ENCODE results near the gene PNMA8B. TPM values are rescaled to one million over a fixed set of nuclear protein-coding genes. Genes with fewer than 3 reads are reported as not detected.

Gene PNMA8B
- total RNA-seq, 2 experiments from 2014 or later = 0.14 to 0.19 TPM

DNA sequence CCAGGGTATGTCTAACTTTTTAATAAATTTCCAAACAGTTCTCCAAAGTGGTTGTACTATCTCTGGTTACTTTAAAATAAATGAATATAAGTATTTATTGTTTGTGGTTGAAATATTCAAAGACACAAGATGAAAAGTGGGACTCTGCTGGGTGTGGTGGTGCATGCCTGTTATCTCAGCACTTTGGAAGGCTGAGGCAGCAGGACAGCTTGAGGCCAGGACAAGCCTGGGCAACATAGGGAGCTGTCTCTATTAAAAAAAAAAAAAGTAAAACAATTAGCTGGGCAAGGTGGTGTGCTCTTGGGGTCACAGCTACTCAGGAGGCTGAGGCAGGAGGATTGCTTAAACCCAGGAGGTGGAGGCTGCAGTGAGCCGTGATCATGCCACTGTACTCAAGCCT, 34.7 kb downstream of the PNMA8B start:
- peaks cover 4 to 6% of the 10 kb centered on the region in 2 experiments for H3K27me3 ChIP-seq (ENCODE audit: control insufficient read depth in 1 of 2, insufficient read depth in 2 of 2, low read length in 2 of 2)
- DNase-seq = no peak
- intact Hi-C loops (cut with DNase I, micrococcal nuclease) = no loop called here
- Mint-ChIP-seq H3K9me3 (no peaks in the 10 kb centered on the region), H3K27ac (no peak overlapping the region), H3K27me3 (peaks cover 49% of the 10 kb centered on the region), H3K4me3 (no peak overlapping the region), H3K36me3 (ENCODE audit: low read depth) (no peaks in the 10 kb centered on the region), H3K4me1 (ENCODE audit: low read depth) (no peaks in the 10 kb centered on the region)
- TF ChIP-seq CTCF (IDR thresholded peaks at IDR 0.05) = no peak
- ChIA-PET POLR2A (no interaction called here), CTCF (interaction anchor here (0.5 kb wide), 1 partner anchor 379 kb away, joined by 5 read pairs; no protein-coding TSS in a partner anchor)
- H3K4me3 ChIP-seq (ENCODE audit: low read length) = no peak overlapping the region
- no peak for ATAC-seq (ENCODE audit: poor library complexity)
- no peaks in the 10 kb centered on the region for H3K4me1 ChIP-seq (ENCODE audit: insufficient read depth, low read length)
- H3K27ac ChIP-seq (ENCODE audit: low read depth in 1 of 2, low read length in 2 of 2) = no peak overlapping the region
- no peaks in the 10 kb centered on the region for H3K9me3 ChIP-seq (ENCODE audit: control insufficient read depth in 1 of 2, insufficient read depth in 1 of 2, low read length in 2 of 2)
- H3K36me3 ChIP-seq (ENCODE audit: insufficient read depth, low read length) = no peaks in the 10 kb centered on the region

DNA sequence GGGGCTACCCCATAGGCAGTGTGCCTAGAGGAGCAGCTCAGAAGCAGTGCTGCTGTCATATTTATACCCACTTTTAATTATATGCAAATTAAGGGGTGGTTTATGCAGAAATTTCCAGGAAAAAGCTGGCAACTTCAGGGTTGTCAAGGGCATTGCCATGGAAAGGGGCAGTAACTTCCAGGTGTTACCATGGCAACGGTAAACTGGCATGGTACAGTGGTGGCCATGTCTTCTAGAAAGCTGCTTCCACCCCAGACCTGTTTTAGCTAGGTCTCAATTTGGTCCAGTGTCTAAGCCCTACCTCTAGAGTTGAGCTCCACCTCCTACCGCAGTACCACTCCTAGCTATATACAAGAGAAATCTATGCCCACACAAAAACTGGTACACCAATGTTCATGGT, 35.6 kb downstream of the PNMA8B start:
- Histone ChIP-seq H3K4me1 (ENCODE audit: insufficient read depth, low read length) (no peaks in the 10 kb centered on the region), H3K27ac (ENCODE audit: low read depth in 1 of 2, low read length in 2 of 2) (no peak overlapping the region), H3K36me3 (ENCODE audit: insufficient read depth, low read length) (no peaks in the 10 kb centered on the region), H3K9me3 (ENCODE audit: control insufficient read depth in 1 of 2, insufficient read depth in 1 of 2, low read length in 2 of 2) (no peaks in the 10 kb centered on the region), H3K27me3 (ENCODE audit: control insufficient read depth in 1 of 2, insufficient read depth in 2 of 2, low read length in 2 of 2) (peaks cover 4 to 6% of the 10 kb centered on the region in 2 experiments), H3K4me3 (ENCODE audit: low read length) (no peak overlapping the region)
- no peak for TF ChIP-seq CTCF (IDR thresholded peaks at IDR 0.05)
- Mint-ChIP-seq H3K36me3 (ENCODE audit: low read depth) (no peaks in the 10 kb centered on the region), H3K4me1 (ENCODE audit: low read depth) (no peaks in the 10 kb centered on the region), H3K4me3 (no peak overlapping the region), H3K27ac (no peak overlapping the region), H3K9me3 (no peaks in the 10 kb centered on the region), H3K27me3 (peaks cover 50% of the 10 kb centered on the region)
- ATAC-seq (ENCODE audit: poor library complexity) (no peak), DNase-seq (no peak)
- CTCF ChIA-PET = no interaction called here
- POLR2A ChIA-PET = no interaction called here
- intact Hi-C loops (cut with DNase I, micrococcal nuclease) = no loop called here

GRCh38 chr19:46456930-46457329, 38.7 kb downstream of the PNMA8B start:
- no peak overlapping the region for H3K4me3 Mint-ChIP-seq
- intact Hi-C loops (cut with DNase I, micrococcal nuclease) = no loop called here
- H3K36me3 ChIP-seq (ENCODE audit: insufficient read depth, low read length) = no peaks in the 10 kb centered on the region
- H3K27ac Mint-ChIP-seq = no peak overlapping the region
- H3K9me3 Mint-ChIP-seq = no peaks in the 10 kb centered on the region
- no peak for TF ChIP-seq CTCF (IDR thresholded peaks at IDR 0.05)
- peaks cover 42% of the 10 kb centered on the region for H3K27me3 Mint-ChIP-seq
- H3K4me1 Mint-ChIP-seq (ENCODE audit: low read depth) = no peaks in the 10 kb centered on the region
- no peaks in the 10 kb centered on the region for H3K4me1 ChIP-seq (ENCODE audit: insufficient read depth, low read length)
- no peaks in the 10 kb centered on the region for H3K36me3 Mint-ChIP-seq (ENCODE audit: low read depth)
- no peak for DNase-seq
- H3K27me3 ChIP-seq (ENCODE audit: control insufficient read depth in 1 of 2, insufficient read depth in 2 of 2, low read length in 2 of 2) = peaks cover 4 to 6% of the 10 kb centered on the region in 2 experiments
- POLR2A ChIA-PET = no interaction called here
- CTCF ChIA-PET = no interaction called here
- no peak for ATAC-seq (ENCODE audit: poor library complexity)
- no peak overlapping the region for H3K27ac ChIP-seq (ENCODE audit: low read depth in 1 of 2, low read length in 2 of 2)
- H3K9me3 ChIP-seq (ENCODE audit: control insufficient read depth in 1 of 2, insufficient read depth in 1 of 2, low read length in 2 of 2) = no peaks in the 10 kb centered on the region
- H3K4me3 ChIP-seq (ENCODE audit: low read length) = no peak overlapping the region

All from CD4-positive, alpha-beta T cell (primary cell).